Stimulated activated CD4-positive, alpha-beta T cell treated with anti-CD3 and anti-CD28 coated beads, TNF-alpha, amount 100 ng/mL, for 4 hours (primary cell): Measurements from ENCODE around the gene EP400.

Source experiments
- DNase-seq, 3 experiments: peaks; one replicate each; pipeline ENCODE4 v3.0.0-alpha.2; 2020; ENCODE audit warnings: low read depth in 3 of 3

The EP400 gene

DNA sequence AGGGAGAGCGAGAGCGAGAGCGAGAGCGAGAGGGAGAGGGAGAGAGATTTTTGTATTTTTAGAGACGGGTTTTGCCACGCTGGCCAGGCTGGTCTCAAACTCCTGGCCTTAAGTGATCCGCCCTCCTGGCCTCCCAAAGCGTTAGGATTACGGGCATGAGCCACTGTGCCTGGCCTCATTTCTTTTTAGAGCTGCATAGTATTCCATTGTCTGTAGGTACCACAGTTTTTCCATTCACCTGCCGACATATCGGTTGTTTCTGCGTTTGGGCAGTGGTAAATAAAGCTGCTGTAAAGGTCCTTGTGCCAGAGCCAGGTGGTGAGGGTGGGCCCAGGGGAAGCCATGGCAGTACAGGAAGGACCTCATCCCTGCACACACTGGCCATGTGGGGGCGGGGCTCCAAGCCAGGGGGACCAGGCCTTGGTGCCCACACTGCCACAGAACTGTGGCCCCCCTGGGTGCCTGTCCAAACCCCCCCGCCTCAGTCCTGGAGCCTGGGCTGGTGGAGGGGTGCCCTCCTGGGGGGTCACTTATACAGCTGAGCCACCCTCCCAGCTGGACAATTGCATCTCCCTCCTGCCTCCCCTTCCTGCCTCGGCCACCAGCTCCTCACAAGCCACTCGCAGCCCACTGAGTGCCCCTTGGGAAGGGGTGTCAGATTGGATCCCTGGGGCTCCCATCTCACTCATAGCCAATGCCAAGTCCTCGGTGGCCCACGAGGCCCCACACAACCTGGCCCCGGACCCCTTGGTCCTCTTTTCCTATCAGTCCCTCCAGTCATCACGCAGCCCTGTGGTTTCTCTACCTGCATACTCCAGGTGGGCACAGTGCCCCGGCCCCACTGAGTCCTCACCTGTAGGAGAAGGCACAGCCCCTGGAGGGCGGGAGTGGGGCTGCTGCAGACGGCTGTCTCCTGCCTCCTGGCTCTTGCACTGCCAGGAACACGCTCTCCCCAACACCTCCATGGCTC, 22.3 kb upstream of the EP400 start:
- no peak for DNase-seq

- DNase-seq, result no peak
Observed at GRCh38 chr12:131928080-131928710, 21.5 kb upstream of the EP400 start.

DNA sequence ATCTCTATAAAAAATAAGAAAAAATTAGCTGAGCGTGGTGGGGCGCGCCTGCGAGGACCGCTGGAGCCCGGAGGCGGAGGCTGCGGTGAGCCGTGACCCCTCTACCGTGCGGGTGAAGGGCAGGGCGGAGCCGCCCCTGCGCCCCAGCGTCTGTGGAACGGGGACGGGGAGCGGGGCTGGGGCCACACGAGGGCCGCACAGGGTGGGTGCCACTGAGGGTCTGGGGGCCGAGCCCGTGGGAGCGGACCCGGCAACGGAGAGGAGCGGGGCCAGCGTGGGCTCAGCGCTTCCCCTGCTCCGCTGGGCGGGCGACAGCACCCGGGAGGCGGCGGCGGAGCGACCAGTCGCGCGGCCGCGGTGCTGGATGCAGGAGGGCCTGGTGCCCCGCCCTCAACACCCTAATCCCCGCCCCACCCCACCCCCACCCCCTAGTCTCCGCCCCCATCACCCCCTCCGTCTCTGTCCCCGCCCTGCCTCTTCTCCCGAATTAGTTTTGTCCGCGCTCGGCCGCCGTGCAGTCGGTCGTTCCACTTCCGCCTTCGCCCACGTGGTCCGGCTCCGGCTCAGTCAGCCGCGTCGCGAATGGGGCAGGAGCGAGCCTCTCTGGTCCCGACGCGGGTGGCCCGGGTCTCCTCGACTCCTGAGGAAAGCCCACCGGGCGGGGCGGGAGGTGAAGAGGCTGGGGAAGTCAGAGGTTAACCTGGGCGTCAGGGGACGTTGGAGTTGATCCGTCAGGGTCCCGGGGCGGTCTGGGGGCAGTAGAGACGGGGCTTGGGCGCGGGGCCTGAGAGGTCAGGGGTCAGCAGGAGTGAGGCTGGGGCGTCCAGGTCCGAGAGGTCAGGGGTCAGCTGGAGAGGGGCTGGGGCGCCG, 20.8 kb upstream of the EP400 start, which contains the start of gene PUS1:
Gene PUS1 (plus strand): TSS at position 566 of the 870 bp plus-strand sequence. CDS start 447 bp downstream, outside the sequence.
- DNase-seq, result peak; percentile 83 to 90 (median 89)

GRCh38 chr12:131929581-131930456, 19.9 kb upstream of the EP400 start:
- DNase-seq, result no peak

GRCh38 chr12:131930510-131930909, 19.2 kb upstream of the EP400 start:
- no peak for DNase-seq

DNA sequence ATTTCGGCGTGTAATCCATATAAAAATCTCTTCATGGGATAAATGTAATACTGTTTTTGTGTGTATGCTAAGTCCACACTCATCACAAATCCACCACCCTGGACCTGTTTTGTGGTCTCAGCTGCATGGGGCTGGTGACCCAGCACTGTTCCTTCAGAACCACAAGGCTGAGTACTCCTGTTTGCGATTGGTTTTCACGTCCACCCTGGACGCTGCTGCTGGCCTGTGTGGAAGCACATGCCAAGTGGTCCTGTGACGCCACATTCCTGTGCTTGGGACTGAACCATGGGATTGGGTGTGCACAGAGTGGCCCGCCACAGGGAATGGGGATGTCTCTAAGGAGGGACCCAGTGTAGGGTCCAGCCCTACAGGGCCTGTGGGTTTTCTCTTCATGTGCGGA, 16.4 kb upstream of the EP400 start:
- no peak for DNase-seq

DNA sequence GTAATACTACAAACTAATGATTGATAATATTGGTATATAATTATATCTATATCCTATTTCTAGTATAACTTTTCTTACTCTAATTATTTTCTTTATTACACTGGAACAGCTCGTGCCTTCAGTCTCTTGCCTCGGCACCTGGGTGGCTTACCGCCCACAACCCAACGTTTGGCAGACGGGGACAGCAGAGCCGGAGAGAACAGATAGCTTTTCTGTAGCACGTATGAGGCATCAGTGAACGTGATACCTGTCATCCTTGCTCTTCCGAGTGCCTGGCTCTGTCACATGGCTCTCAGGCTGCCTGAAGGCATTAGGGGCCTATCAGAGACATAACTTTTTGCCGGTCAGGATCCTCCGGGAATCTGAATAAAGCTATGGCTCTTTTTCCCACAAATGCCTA, 15.2 kb upstream of the EP400 start:
- DNase-seq, result no peak

GRCh38 chr12:131938082-131938481, 11.7 kb upstream of the EP400 start:
- DNase-seq, result no peak

- DNase-seq, result no peak
Observed at GRCh38 chr12:131939007-131939406, 10.7 kb upstream of the EP400 start.

GRCh38 chr12:131940141-131940547, 9.6 kb upstream of the EP400 start:
- no peak for DNase-seq

DNA sequence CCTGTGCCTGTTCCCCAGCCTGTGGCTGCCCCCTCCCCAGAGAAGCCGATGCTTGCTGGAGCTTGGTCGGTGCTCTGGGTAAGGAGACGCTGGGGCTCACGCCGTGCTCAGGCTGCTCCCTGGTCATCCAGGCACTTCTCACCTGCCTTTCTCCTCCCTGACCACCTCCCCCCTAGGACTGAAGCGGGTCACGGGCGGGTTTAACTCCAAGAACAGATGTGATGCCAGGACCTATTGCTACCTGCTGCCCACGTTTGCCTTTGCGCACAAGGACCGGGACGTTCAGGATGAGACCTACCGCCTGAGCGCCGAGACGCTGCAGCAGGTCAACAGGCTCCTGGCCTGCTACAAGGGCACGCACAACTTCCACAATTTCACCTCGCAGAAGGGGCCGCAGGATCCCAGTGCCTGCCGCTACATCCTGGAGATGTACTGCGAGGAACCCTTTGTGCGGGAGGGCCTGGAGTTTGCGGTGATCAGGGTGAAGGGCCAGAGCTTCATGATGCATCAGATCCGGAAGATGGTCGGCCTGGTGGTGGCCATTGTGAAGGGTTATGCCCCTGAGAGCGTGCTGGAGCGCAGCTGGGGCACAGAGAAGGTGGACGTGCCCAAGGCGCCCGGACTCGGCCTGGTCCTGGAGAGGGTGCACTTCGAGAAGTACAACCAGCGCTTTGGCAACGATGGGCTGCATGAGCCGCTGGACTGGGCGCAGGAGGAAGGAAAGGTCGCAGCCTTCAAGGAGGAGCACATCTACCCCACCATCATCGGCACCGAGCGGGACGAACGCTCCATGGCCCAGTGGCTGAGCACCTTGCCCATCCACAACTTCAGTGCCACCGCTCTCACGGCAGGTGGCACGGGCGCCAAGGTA, 8.4 kb upstream of the EP400 start:
- no peak for DNase-seq

DNA sequence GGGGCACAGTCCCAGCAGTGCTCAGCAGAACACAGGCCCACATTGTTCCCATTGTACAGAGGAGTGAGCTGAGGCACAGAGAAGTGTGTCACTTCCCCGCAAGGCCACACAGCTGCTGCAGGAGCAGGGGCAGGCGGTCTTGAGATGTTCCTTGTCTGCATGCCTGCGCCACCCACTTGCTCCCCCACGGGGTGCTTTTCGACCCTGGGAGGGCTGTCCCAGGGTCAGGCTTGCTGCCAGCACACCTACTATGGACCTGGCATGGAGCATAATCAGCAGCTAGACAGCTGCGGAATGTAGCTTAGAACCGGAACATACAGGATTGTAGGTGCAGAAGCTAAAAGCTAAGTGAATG, 7.8 kb upstream of the EP400 start:
- no peak for DNase-seq

DNA sequence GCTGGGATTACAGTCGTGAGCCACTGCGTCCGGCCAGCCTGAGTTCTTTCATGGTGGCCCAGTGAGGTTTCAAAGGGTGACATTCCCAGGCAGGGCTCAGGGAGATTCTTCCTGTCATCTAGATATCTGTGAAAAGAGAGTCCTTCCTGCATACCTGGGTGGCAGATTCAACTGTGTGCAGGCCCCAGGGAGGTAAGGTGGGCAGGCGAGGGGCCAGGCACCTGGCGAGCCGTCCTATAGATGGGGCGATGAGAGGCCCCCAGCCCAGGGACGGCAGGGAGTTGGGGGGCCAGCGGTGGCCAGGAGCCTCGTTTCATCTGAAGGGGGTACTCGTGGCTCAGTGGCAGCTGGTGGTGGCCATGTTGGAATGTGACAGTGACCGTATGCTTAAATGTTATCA, 7.1 kb upstream of the EP400 start:
- no peak for DNase-seq

DNA sequence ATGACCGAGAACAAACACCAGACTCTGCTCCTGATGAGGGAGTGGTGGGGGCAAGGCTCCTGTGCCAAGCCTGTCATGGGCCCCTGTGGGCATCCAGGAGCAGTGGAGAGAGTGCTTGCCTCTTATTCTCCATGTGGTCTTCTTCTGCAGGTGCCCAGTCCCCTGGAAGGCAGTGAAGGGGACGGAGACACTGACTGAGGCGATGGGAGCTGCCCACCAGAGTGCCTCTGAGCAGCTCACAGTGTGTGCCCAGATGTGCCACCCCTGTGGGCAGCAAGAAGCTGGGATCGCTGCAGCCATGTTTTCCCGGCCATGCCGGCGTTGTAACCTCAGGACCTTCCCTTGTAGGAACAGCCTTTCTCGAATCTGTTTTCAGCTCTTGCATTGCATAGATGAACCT, 6.4 kb upstream of the EP400 start:
- no peak for DNase-seq

DNA sequence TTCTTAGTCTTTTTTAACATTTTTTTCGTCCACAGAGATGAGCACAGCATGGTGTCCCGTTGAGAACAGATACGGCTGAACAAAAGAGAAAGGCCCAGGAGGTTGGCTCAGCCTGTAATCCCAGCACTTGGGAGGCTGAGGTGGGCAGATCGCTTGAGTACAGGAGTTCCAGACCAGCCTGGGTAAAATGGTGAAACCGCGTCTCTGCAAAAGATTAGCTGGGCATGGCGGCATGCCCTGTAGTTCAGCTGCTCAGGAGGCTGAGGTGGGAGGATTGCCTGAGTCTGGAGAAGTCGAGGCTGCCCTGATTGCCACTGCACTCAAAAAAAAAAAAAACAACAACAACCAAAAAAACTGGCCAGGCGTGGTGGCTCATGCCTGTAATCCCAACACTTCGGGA, 5.9 kb upstream of the EP400 start:
- DNase-seq, result no peak

- no peak for DNase-seq
Observed at GRCh38 chr12:131944601-131945251, 5.0 kb upstream of the EP400 start.

GRCh38 chr12:131946757-131947156, 3.0 kb upstream of the EP400 start:
- DNase-seq, result no peak

- no peak for DNase-seq
Observed at GRCh38 chr12:131947482-131948027, 2.2 kb upstream of the EP400 start.

GRCh38 chr12:131948166-131948712, 1.5 kb upstream of the EP400 start:
- DNase-seq, result no peak
